SH-SY5Y (cell line): ENCODE results near the gene DNM3.

Source experiments
- GATA2 ChIP-seq: IDR thresholded peaks from 2 replicates; pipeline ENCODE4 v1.6.1; 2011; ENCODE audit warnings: mild to moderate bottlenecking, low read depth, low read length
- GATA3 ChIP-seq: IDR thresholded peaks from 2 replicates; pipeline ENCODE4 v1.6.1; 2011; ENCODE audit warnings: low read depth, mild to moderate bottlenecking, low read length, moderate library complexity

DNA sequence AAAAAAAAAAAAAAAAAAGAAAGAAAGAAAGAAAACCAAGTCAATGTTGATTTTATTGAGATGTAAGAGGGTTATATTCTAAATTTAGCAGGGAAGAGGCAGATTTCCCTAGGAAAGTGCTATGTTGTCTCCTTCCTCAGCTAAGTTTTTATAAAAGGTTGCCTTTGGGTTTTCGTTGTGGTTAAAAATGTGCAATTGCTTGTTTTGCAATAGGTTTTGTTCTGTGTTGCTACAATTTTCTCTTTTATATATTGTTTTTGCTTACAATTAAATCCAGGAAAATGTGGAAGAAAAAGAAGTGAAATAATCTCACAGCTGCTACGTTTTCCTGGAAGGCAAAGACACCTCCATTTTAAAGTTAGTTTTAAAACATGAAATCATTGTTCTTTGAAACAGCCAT lies 442.5 kb downstream of the DNM3 start:
- TF ChIP-seq GATA3 (no peak), GATA2 (no peak)
